IPS-NIHi7 (cell line): ENCODE measurements around the gene UGT3A1.
"Not testable (repeated sequence)": the region's sequence is repeated elsewhere in the genome, so short reads cannot be mapped to it uniquely, and the experiment has no call there.

Source experiments
- DNase-seq: peaks from one replicate; pipeline ENCODE4 v3.0.0; 2012; ENCODE audit warnings: mixed read lengths; ENCODE audit errors: extremely low spot score

The UGT3A1 gene

DNA sequence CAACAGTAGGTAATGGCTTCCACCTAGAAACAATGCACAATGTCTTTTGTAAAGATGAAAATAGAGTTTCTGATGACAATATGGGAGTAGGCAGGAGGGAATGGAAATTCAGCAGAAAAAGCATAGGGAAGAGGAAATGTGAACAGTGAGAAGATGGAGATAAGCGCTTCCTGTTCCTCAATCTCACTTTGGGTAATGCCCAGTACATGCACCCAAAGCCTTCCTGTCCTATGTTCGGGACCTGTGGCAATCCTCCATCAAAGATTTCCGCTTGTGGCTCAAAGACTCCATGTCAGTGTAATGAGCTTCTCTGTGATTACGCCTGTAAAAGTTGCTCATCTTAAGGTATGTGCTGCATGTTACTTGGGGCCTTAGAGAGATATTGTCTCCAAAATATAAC is 2.7 kb downstream of the UGT3A1 start:
- no peak for DNase-seq

DNA sequence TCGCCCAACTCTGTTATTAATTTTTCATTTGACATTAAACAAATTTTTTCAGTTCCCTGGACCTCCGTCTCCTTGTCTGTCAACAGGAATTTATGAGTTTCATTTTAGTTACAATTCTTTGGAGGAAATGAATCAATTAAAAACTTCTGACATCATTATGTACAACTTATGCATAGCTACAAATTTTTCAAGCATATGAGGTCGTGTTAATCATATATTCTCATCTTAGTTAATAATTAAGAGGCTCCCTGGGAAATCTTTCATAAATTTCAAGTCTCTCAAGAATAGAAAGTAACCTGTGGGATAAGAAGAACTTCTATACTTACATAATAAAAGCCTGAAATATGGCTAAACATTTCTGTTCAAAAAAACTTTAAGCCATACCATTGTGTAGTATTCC is 3.4 kb downstream of the UGT3A1 start:
- DNase-seq: no peak

- no peak for DNase-seq
These were observed 11.5 kb downstream of the UGT3A1 start for GRCh38 chr5:35979715-35980114.

- not testable (repeated sequence) for DNase-seq
These were observed 14.3 kb downstream of the UGT3A1 start for GRCh38 chr5:35976859-35977258.

- DNase-seq: no peak
These were observed 16.6 kb downstream of the UGT3A1 start for GRCh38 chr5:35974570-35974969.

GRCh38 chr5:35971878-35972210 is 19.3 kb downstream of the UGT3A1 start:
- DNase-seq: no peak

DNA sequence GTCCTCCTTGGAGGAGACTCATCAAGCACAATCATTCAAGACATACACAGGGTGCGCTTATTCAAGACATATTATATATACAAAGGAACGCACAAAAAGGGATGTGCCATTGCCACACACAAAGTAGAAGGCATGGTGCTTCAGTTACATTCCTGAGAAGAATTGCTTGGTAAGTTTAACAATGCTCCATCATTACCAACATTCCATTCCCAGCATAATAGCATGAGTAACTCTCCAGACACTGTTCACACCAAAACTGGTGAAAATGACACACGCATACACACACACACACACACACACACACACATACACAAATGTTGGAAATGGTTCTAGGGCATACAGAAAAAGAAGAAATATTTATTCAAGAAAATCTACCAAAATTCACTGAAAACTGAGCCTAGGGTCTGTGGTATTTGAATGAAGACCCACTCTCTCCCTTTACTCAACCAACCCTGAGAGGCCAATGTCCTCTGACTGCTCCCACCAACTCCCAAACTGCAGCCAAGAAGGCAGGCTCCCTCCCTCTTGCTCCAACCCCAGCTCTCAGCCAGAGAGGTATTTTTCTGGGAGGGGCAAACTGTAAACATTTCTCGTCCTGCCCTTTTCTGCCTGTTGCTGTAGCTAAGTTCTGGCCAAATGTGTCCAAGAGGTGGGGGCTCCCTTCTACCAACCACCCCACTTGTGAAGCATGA is 19.9 kb downstream of the UGT3A1 start:
- DNase-seq: no peak

GRCh38 chr5:35963381-35963843 is 27.8 kb downstream of the UGT3A1 start:
- DNase-seq: peak; percentile 74

DNA sequence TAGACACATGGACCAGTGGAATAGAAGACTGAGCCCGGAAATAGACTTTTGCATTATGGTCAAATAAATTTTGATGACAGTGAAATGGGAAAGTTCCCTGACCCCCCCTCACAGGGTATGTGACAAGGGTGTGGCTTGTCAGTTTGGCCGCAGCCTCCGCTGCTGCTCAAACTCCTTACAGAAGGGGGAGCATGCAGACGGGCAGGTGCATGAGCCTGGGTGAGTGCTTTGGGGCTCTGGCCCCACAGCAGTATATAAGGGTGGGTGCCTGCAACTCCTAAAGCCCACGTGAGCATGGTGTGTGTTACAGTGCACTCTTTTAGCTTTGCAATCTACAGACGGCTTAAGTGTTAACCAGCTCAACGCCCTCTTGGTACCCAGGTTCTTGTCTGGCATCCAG is 30.9 kb downstream of the UGT3A1 start:
- DNase-seq: no peak

DNA sequence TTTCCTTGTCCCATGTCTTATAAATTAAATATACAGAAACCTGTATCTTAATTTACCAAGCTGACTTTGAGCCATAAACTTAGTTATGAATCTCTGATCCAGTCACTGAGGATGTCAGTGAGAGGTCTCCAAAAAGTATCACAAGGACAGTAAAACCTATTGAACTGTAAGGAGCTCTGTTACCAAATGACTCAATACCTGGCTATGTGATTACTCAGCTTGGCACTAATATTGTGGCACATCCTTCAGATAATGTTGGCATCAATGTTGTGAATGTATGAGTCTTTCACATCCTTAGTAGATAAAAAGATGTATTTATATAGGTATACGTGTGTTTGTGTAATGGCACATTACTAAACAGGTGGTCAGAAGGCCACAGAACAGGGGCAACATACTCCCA is 34.8 kb downstream of the UGT3A1 start:
- DNase-seq: no peak

DNA sequence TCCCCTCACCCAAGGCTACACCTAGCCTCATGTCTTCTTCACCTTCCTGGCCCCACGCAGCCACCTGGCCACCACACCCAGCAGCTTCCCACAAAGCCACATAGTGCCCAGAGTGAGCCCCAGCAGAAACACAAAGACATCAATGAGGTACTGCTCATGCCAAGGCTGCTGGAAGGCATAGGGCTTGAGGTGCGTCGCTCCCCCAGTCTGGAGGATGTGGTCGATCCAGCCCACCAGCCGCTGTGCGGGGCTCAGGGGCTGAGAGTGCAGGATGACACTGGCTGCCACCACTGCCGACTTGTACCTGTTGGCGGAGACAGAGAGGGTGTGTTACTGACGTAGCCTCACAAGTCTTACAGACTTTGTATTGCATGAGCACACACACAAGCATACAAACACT is 37.0 kb downstream of the UGT3A1 start:
- DNase-seq: peak; percentile 27

DNA sequence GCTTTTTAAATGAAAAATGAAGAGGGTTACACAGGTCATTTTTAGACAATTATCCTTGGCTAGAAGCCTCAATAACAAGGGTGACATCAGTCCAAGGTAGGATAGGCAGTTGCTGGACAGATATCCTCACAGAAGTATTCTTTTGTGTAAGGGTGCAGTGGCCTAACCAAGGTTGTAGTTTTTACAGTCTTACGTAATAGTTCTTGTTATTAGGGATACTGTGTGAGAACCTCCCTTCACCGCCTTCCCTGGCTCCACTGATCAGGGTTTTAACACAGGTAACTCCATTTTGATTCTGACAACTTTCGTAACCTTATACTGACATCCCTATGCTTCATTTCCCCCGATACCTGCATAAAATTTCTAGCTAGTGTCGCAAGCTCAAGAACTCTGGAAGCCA is 44.1 kb downstream of the UGT3A1 start:
- no peak for DNase-seq

GRCh38 chr5:35939639-35940038 is 51.6 kb downstream of the UGT3A1 start:
- DNase-seq: no peak

DNA sequence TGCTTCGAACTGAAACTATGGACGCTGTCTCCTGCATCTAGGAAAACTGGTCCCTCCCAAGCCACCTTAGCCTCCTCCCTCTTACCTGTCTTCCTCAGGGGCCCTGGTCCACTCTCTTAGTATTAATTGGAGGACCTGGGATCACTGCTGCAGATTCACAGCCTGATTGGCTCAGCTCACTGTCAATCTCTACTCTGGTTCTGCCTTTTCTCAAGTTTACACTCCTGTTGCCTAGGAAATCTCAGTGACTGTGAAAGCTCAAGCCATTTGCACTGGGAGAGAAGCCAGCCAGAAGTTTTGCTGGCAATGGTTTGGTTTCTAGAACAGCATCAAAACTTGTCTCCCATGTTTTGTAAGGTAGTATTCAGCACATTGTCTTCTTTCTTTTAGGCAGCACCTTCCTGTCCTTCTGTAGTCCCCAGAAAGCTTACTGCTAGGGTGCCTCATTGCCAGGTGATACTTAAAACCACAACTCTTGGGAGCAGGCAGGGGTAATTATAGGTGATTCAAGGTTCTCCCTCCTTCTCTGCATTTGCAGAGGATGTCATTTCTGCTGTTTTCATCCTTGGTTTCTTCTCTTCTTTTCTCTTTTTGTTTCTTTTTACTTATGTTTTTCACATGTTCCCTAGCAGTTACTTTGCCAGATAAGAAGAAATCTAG is 52.5 kb downstream of the UGT3A1 start, which contains the start of gene CAPSL:
Gene CAPSL, minus strand, starts transcription at position 55 of the 660 bp plus-strand sequence. CDS start 17,502 bp downstream, outside the sequence.
- peak; percentile 87 for DNase-seq

- peak; percentile 81 for DNase-seq
These were observed 64.7 kb downstream of the UGT3A1 start for GRCh38 chr5:35926389-35927051.

GRCh38 chr5:35924950-35925722 is 66.1 kb downstream of the UGT3A1 start:
- peak; percentile 73 for DNase-seq

DNA sequence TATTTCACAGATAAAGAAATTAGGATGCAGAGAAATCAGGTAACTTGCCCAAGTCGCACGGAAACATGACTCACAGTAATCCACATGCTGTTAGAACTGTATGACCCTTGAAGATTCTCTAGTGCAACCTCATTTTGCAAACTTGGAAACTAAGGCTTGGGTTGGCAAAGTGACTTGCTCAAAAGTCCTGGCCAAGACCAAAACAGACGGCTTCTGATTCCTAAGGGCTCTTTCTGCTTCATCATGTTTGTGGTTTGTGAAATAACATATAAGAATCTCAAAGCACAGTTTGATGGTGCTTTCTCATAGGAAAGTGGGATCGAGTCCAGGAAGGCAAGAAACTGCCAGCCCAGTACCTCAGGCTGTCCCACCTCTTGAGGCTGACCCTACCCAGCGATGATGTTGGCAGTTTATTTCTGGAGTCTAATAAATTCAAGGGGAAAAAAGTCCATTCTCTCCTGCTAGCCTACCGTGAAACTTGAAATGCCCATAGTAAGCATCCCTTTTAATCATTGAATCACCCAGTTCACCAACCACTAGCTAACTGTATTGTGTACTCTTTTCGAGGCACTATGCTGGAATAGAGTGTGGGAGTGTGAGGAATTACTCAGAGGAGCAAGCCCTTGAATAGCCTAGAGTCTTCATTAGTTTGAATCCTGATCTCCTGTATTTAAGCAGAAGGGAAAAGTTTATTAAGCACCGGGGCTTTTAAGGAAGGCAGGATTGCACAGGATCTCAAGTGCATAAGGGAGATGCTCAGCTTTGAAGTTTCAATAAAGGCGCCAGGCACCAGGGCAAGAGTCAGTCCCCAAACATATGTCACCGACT is 66.9 kb downstream of the UGT3A1 start:
- DNase-seq: no peak

- no peak for DNase-seq
These were observed 68.7 kb downstream of the UGT3A1 start for GRCh38 chr5:35922468-35922867.

- no peak for DNase-seq
These were observed 69.3 kb downstream of the UGT3A1 start for GRCh38 chr5:35921930-35922329.

- DNase-seq: peak; percentile 58
These were observed 70.3 kb downstream of the UGT3A1 start for GRCh38 chr5:35920890-35921289.

GRCh38 chr5:35919191-35919590 is 72.0 kb downstream of the UGT3A1 start:
- no peak for DNase-seq
